ENCODE data around the gene BEAN1.

DNA sequence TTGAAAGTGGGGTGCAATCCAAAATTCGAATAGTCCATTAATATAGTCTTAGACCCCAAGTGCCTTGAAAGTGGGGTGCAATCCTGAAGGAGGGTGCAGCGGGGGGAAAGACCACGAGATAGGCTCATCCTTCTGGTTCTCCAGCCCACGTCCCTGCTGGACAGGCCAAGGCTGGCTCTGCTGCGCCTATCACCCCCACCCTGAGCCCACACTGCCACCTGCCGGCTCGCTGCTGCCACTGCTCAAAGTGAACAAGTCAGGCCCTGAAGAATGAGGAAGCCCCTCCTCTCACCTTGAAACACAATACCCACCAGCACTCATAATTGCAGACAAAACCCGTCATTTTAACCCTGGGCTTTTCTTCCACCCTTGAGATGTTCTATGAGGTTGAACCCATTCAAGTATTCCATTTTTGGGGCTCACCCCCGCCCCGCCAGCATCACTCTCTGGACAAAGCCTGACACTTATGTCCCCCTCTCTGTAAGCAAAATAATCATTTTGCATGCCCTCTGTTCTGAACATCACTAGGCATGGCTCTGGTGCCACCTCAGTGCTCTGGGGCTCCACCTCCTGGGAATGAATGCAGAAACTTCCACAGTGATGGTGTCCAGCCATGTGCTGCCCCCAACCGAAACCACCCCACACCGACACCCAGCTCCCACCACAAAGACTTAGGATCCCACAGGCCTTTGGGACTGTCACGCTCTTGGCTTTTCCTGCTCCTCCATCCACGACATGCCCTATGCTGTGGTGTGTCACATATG is 56.8 kb downstream of the BEAN1 start:
- TF ChIP-seq, protein P1, sequence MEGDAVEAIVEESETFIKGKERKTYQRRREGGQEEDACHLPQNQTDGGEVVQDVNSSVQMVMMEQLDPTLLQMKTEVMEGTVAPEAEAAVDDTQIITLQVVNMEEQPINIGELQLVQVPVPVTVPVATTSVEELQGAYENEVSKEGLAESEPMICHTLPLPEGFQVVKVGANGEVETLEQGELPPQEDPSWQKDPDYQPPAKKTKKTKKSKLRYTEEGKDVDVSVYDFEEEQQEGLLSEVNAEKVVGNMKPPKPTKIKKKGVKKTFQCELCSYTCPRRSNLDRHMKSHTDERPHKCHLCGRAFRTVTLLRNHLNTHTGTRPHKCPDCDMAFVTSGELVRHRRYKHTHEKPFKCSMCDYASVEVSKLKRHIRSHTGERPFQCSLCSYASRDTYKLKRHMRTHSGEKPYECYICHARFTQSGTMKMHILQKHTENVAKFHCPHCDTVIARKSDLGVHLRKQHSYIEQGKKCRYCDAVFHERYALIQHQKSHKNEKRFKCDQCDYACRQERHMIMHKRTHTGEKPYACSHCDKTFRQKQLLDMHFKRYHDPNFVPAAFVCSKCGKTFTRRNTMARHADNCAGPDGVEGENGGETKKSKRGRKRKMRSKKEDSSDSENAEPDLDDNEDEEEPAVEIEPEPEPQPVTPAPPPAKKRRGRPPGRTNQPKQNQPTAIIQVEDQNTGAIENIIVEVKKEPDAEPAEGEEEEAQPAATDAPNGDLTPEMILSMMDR (conservative IDR thresholded peaks at IDR 0.05 in 1 of 2, IDR thresholded peaks at IDR 0.05 in 1 of 2; ENCODE audit: extremely low read depth in 1 of 2, insufficient read depth in 1 of 2, low read depth in 1 of 2, low read length in 2 of 2): peak; percentile 98 to 99
- TF ChIP-seq EZH2 (IDR thresholded peaks at IDR 0.05; ENCODE audit: borderline replicate concordance, low read length): no peak
